Heart left ventricle (tissue), 13 donors: ENCODE results near the gene TMEM225.

Source experiments
- CTCF ChIP-seq, 12 donors: fragments of 200-600 bp; sonication (generic) in 4 of 12; IDR thresholded peaks; one replicate each; pipeline versions ENCODE4 v1.5.0 to v1.8.0; 2018 to 2022; ENCODE audit warnings: antibody characterized with exemption in 12 of 12, mild to moderate bottlenecking in 5 of 12
- POLR2A ChIP-seq, 2 donors: fragments of 450-650 bp; IDR thresholded peaks; one replicate each; pipeline ENCODE4 v1.6.1; 2017; ENCODE audit warnings: antibody characterized with exemption in 2 of 2, mild to moderate bottlenecking in 2 of 2, moderate library complexity in 2 of 2
- donor health status: ischemic (EF 13 %, LVEDD 7.1; RV severe dilation, severe dysfunction).
- donor health status: DM: no; HTN: yes; CAD: no.
- donor health status: DM: no; HTN: no; CAD: no.
- donor health status: ischemic (EF 25% LVEDD 6.9; RV normal size, moderate dysfunction).
- donor health status: ischemic (EF 25% LVEDD 5.7; RV mildly dilated, moderate dysfunction).
- donor health status: ischemic (EF 35%, LVEDD 5.7; RV mildly dilated, moderate dysfunction).
- donor health status: nonischemic (EF 11% LVEDD 7.7; RV severe dilation, severe dysfunction).
- donor health status: DM: yes; HTN: yes; CAD: no.
- donor health status: PGD.
- donor health status: ischemic (EF 29% LVEDD 5.4; RV normal size, mild dysfunction).
- donor health status: nonischemic (EF 23%, LVEDD 6.1; RV moderate dilation, normal function).

GRCh38 chr11:123924027-123924426, 38.6 kb upstream of the TMEM225 start:
- TF ChIP-seq POLR2A (IDR thresholded peaks at IDR 0.05): no peak
- TF ChIP-seq CTCF (IDR thresholded peaks at IDR 0.05): no peak
